IMR-90 (cell line): ENCODE measurements around the gene DCUN1D3. TPM values are rescaled to one million over a fixed set of nuclear protein-coding genes. Genes with fewer than 3 reads are reported as not detected.

Experiments
- ATAC-seq: fragments of 200-7000 bp; cut with Tn5 transposase; 2 replicates; pipeline ENCODE4 v1.9.1; 2020; ENCODE audit warnings: low read depth, mild to moderate bottlenecking, moderate library complexity
- BruUV-seq: library from RNA; stranded (reverse); fragments of 400-500 nt; replicated peaks from 2 replicates; lab custom pipeline; 2021; lab: Mats Ljungman, UMichigan
- CTCF ChIA-PET: fragments of 300-600 bp; formaldehyde crosslinking; extraction: SDS; loops from one replicate; lab custom pipeline; 2021; ENCODE audit warnings: antibody characterized with exemption; lab: Yijun Ruan, JAX
- POLR2A ChIA-PET: fragments of 300-600 bp; sonication (Branson Sonifier 250); formaldehyde crosslinking; loops from one replicate; lab custom pipeline; 2022; ENCODE audit warnings: antibody characterized with exemption; ENCODE audit not compliant: unreplicated experiment; lab: Charles Lee
- DNase-seq: peaks from one replicate; pipeline ENCODE4 v3.0.0; 2013
- H2AFZ ChIP-seq: replicated peaks from 2 replicates; pipeline ENCODE3; 2013; ENCODE audit warnings: low read length, mild to moderate bottlenecking; ENCODE audit not compliant: poor library complexity
- H2AK5ac ChIP-seq: 2 replicates; pipeline ENCODE4 v1.6.1; 2013; ENCODE audit warnings: low read depth, low read length, inconsistent platforms
- H2AK9ac ChIP-seq: replicated peaks from 2 replicates; pipeline ENCODE3; 2013; ENCODE audit warnings: mild to moderate bottlenecking, low read depth, low read length, moderate library complexity; ENCODE audit not compliant: poor library complexity
- H2BK120ac ChIP-seq: 2 replicates; pipeline ENCODE4 v1.6.1; 2013; ENCODE audit warnings: low read depth, low read length, inconsistent platforms
- H2BK15ac ChIP-seq: 3 replicates; pipeline ENCODE4 v1.6.1; 2013; ENCODE audit warnings: low read depth, low read length, inconsistent platforms
- H2BK20ac ChIP-seq: 2 replicates; pipeline ENCODE4 v1.6.1; 2013; ENCODE audit warnings: low read depth, mild to moderate bottlenecking, inconsistent platforms, low read length, moderate library complexity
- H2BK5ac ChIP-seq: 2 replicates; pipeline ENCODE4 v1.6.1; 2013; ENCODE audit warnings: mild to moderate bottlenecking, low read depth, low read length, inconsistent platforms; ENCODE audit not compliant: poor library complexity, severe bottlenecking
- H3K14ac ChIP-seq: replicated peaks from 2 replicates; pipeline ENCODE4 v1.6.1; 2013; ENCODE audit warnings: low read depth, low read length, inconsistent platforms
- H3K18ac ChIP-seq: 2 replicates; pipeline ENCODE4 v1.6.1; 2013; ENCODE audit warnings: low read depth, low read length, control low read depth
- H3K23ac ChIP-seq: 2 replicates; pipeline ENCODE4 v1.6.1; 2013; ENCODE audit warnings: low read depth, low read length, inconsistent platforms
- H3K27ac ChIP-seq: 2 replicates; pipeline ENCODE4 v1.5.1; 2013; ENCODE audit warnings: mild to moderate bottlenecking, control low read depth, low read length; ENCODE audit not compliant: insufficient read depth
- H3K27me3 ChIP-seq: 2 replicates; pipeline ENCODE4 v1.6.1; 2013; ENCODE audit warnings: low read length; ENCODE audit not compliant: control insufficient read depth, insufficient read depth
- H3K36me3 ChIP-seq: 2 replicates; pipeline ENCODE4 v1.6.1; 2013; ENCODE audit warnings: low read length, mixed read lengths; ENCODE audit not compliant: control insufficient read depth, insufficient read depth
- H3K4ac ChIP-seq: 2 replicates; pipeline ENCODE4 v1.6.1; 2013; ENCODE audit warnings: low read depth, low read length, inconsistent platforms
- H3K4me1 ChIP-seq: 2 replicates; pipeline ENCODE4 v1.6.1; 2013; ENCODE audit warnings: low read length, mixed read lengths; ENCODE audit not compliant: control insufficient read depth, insufficient read depth
- H3K4me2 ChIP-seq: 2 replicates; pipeline ENCODE4 v1.6.1; 2013; ENCODE audit warnings: low read depth, mild to moderate bottlenecking, control low read depth, low read length, moderate library complexity
- H3K4me3 ChIP-seq: 2 replicates; pipeline ENCODE4 v1.5.1; 2013; ENCODE audit warnings: low read depth, mild to moderate bottlenecking, control low read depth, low read length, moderate library complexity; ENCODE audit not compliant: insufficient read depth
- H3K56ac ChIP-seq: 2 replicates; pipeline ENCODE4 v1.6.1; 2013; ENCODE audit warnings: low read length, inconsistent platforms; ENCODE audit not compliant: insufficient read depth; ENCODE audit errors: extremely low read depth
- H3K79me1 ChIP-seq, 2 experiments: 2 replicates each; pipeline ENCODE4 v1.6.1; 2013; ENCODE audit warnings: low read length in 2 of 2, inconsistent platforms in 1 of 2, low read depth in 1 of 2
- H3K9ac ChIP-seq: 2 replicates; pipeline ENCODE4 v1.6.1; 2013; ENCODE audit warnings: low read depth, low read length, control low read depth
- H3K9me1 ChIP-seq: 2 replicates; pipeline ENCODE4 v1.6.1; 2013; ENCODE audit warnings: low read length, inconsistent platforms; ENCODE audit not compliant: insufficient read depth
- H3K9me3 ChIP-seq: 2 replicates; pipeline ENCODE4 v1.6.1; 2013; ENCODE audit warnings: low read length; ENCODE audit not compliant: control insufficient read depth, insufficient read depth
- H4K20me1 ChIP-seq: 2 replicates; pipeline ENCODE4 v1.6.1; 2013; ENCODE audit warnings: low read length, inconsistent platforms; ENCODE audit not compliant: insufficient read depth
- H4K5ac ChIP-seq: 2 replicates; pipeline ENCODE4 v1.6.1; 2013; ENCODE audit warnings: mild to moderate bottlenecking, low read depth, low read length, control low read depth
- H4K8ac ChIP-seq, 2 experiments: 2 replicates each; pipeline ENCODE4 v1.6.1; 2013; ENCODE audit warnings: low read depth in 2 of 2, low read length in 2 of 2, control low read depth in 1 of 2, inconsistent platforms in 1 of 2
- H4K91ac ChIP-seq: 2 replicates; pipeline ENCODE4 v1.6.1; 2013; ENCODE audit warnings: low read depth, low read length, inconsistent platforms; ENCODE audit not compliant: insufficient read depth
- CEBPB ChIP-seq: IDR thresholded peaks from 2 replicates; pipeline ENCODE4 v1.6.1; 2012; ENCODE audit warnings: low read depth, low read length, improper control_type of control experiment
- CHD1 ChIP-seq: IDR thresholded peaks from 2 replicates; pipeline ENCODE4 v1.6.1; 2012; ENCODE audit warnings: low read depth, low read length, improper control_type of control experiment
- FOS ChIP-seq: fragments of 150-350 bp; IDR thresholded peaks from 2 replicates; pipeline ENCODE4 v1.6.1; 2016; ENCODE audit warnings: low read depth, low read length
- MAFK ChIP-seq: IDR thresholded peaks from 2 replicates; pipeline ENCODE4 v1.6.1; 2012; ENCODE audit warnings: low read depth, low read length, improper control_type of control experiment
- POLR2A ChIP-seq: IDR thresholded peaks from 2 replicates; pipeline ENCODE4 v1.6.1; 2012; ENCODE audit warnings: mild to moderate bottlenecking, low read depth, low read length
- RAD21 ChIP-seq: IDR thresholded peaks from 2 replicates; pipeline ENCODE4 v1.6.1; 2012; ENCODE audit warnings: low read length, improper control_type of control experiment
- WGBS, 2 experiments: methylation state at CpG; one replicate each; pipeline versions ENCODE4 v1.1.5 to v1.1.7; 2013; ENCODE audit warnings: missing lambda C conversion rate in 2 of 2; ENCODE audit not compliant: insufficient read length in 1 of 2; ENCODE audit errors: extremely low coverage in 2 of 2; 5-methylcytosine and 5-hydroxymethylcytosine counted together
- dilution Hi-C: fragments of 300-500 bp; cut with HindIII; formaldehyde crosslinking; loops from one replicate; pipeline ENCODE4 v1.14.3; 2018; ENCODE audit warnings: low sequenced_read_pairs; ENCODE audit not compliant: unreplicated experiment
- in situ Hi-C: fragments of 300-500 bp; cut with MboI; formaldehyde crosslinking; loops from 3 replicates; pipeline ENCODE4 v1.14.3; 2019; ENCODE audit warnings: low sequenced_read_pairs, inconsistent platforms, mixed read lengths
- intact Hi-C: fragments of 100-400 bp; cut with micrococcal nuclease; formaldehyde crosslinking; loops from 2 replicates; pipeline ENCODE4 v1.10.0; 2022
- polyA plus RNA-seq, 3 experiments: library from polyadenylated mRNA; depleted of rRNA; stranded (reverse); fragments of >200 nt; gene quantifications; 2 replicates each; pipeline ENCODE4 v1.2.3, GENCODE V29; 2012; ENCODE audit warnings: low replicate concordance in 1 of 3
- total RNA-seq: library from RNA; depleted of rRNA; stranded (reverse); fragments of >200 nt; gene quantifications from 2 replicates; pipeline ENCODE4 v1.2.3, GENCODE V29; 2012

DCUN1D3 gene
- total and polyA plus RNA-seq, 2 of the 4 experiments (the other 2 are of a cell fraction) = 8.1 to 42.3 TPM

GRCh38 chr16:20897253-20897897 is 2.8 kb downstream of the DCUN1D3 start:
- H3K4me1 ChIP-seq = peaks cover 9% of the 10 kb centered on the region
- H4K8ac ChIP-seq = no peak overlapping the region
- WGBS, 2 experiments = 100% methylated on average over 1 of the region's 4 CpGs; no CpG with 5 or more reads in 1 of the 2 experiments
- H3K14ac ChIP-seq = no peak overlapping the region
- H3K56ac ChIP-seq = no peak overlapping the region
- H3K23ac ChIP-seq = no peak overlapping the region
- H3K9ac ChIP-seq = no peak overlapping the region
- H3K18ac ChIP-seq = no peak overlapping the region; the same call in 1 of the 2 replicates
- H2BK15ac ChIP-seq = no peak overlapping the region
- no peaks in the 10 kb centered on the region for H3K27me3 ChIP-seq
- no peak overlapping the region for H4K5ac ChIP-seq
- no peak for ATAC-seq
- no peak overlapping the region for H2BK20ac ChIP-seq
- H3K4me3 ChIP-seq = no peak overlapping the region
- ChIA-PET CTCF (interaction anchor here (2.3 kb wide), 1 partner anchor 47 kb away, joined by 6 read pairs; no protein-coding TSS in a partner anchor), POLR2A (no interaction called here)
- DNase-seq = peak; percentile 71
- H2AK9ac ChIP-seq = no peak overlapping the region
- H3K9me3 ChIP-seq = no peaks in the 10 kb centered on the region
- peaks cover 27 to 82% of the 10 kb centered on the region in 2 experiments for H3K79me1 ChIP-seq
- peak overlapping the region; percentile 18 for H2BK5ac ChIP-seq
- H4K91ac ChIP-seq = no peak overlapping the region
- intact Hi-C loops (no loop called here), in situ Hi-C loops (no loop called here), dilution Hi-C loops (no loop called here)
- no peak overlapping the region for H3K4me2 ChIP-seq
- H2BK120ac ChIP-seq = no peak overlapping the region
- peaks cover 7% of the 10 kb centered on the region for H3K9me1 ChIP-seq
- TF ChIP-seq RAD21 (no peak), CEBPB (peak; percentile 98), CHD1 (no peak), POLR2A (no peak), FOS (0 out of 2 replicates have a peak, but pooled peaks have one; percentile 42), MAFK (peak; percentile 24; the same call in 1 of the 2 replicates)
- H4K20me1 ChIP-seq = peaks cover 52% of the 10 kb centered on the region
- no peak overlapping the region for H3K27ac ChIP-seq
- no TSS peak for BruUV-seq
- H3K4ac ChIP-seq = no peak overlapping the region
- peaks cover 10% of the 10 kb centered on the region for H3K36me3 ChIP-seq
- peak overlapping the region; percentile 44; the same call in 1 of the 2 replicates for H2AK5ac ChIP-seq
- H2AFZ ChIP-seq = no peak overlapping the region
